HPDE6-E6E7 (cell line): ENCODE measurements around the gene TCOF1.

Source experiments
- DNase-seq: peaks from one replicate; pipeline ENCODE4 v3.0.0; 2011; ENCODE audit warnings: missing footprints; ENCODE audit errors: extremely low spot score

TCOF1 gene

GRCh38 chr5:150322202-150322601 is 35.3 kb upstream of the TCOF1 start:
- no peak for DNase-seq

GRCh38 chr5:150323092-150323491 is 34.4 kb upstream of the TCOF1 start:
- DNase-seq: no peak

GRCh38 chr5:150323819-150324218 is 33.7 kb upstream of the TCOF1 start:
- no peak for DNase-seq

GRCh38 chr5:150325426-150325825 is 32.1 kb upstream of the TCOF1 start:
- no peak for DNase-seq

GRCh38 chr5:150326707-150327106 is 30.8 kb upstream of the TCOF1 start:
- DNase-seq: no peak

GRCh38 chr5:150327139-150327538 is 30.4 kb upstream of the TCOF1 start:
- DNase-seq: no peak

GRCh38 chr5:150328515-150328914 is 29.0 kb upstream of the TCOF1 start:
- DNase-seq: no peak

GRCh38 chr5:150329038-150329437 is 28.5 kb upstream of the TCOF1 start:
- no peak for DNase-seq

- DNase-seq: no peak
These were observed 27.3 kb upstream of the TCOF1 start for GRCh38 chr5:150329881-150330876.

- DNase-seq: no peak
These were observed 24.1 kb upstream of the TCOF1 start for GRCh38 chr5:150333400-150333799.

- DNase-seq: no peak
These were observed 21.7 kb upstream of the TCOF1 start for GRCh38 chr5:150335778-150336177.

GRCh38 chr5:150338546-150338945 is 19.0 kb upstream of the TCOF1 start:
- DNase-seq: no peak

- no peak for DNase-seq
These were observed 18.3 kb upstream of the TCOF1 start for GRCh38 chr5:150339165-150339564.

- DNase-seq: no peak
These were observed 17.7 kb upstream of the TCOF1 start for GRCh38 chr5:150339841-150340240.

- no peak for DNase-seq
These were observed 16.8 kb upstream of the TCOF1 start for GRCh38 chr5:150340614-150341255.

GRCh38 chr5:150341331-150341730 is 16.2 kb upstream of the TCOF1 start:
- DNase-seq: no peak

- no peak for DNase-seq
These were observed 15.5 kb upstream of the TCOF1 start for GRCh38 chr5:150341989-150342388.

- no peak for DNase-seq
These were observed 14.9 kb upstream of the TCOF1 start for GRCh38 chr5:150342583-150342982.

- no peak for DNase-seq
These were observed 13.4 kb upstream of the TCOF1 start for GRCh38 chr5:150343994-150344631.

GRCh38 chr5:150345716-150346115 is 11.8 kb upstream of the TCOF1 start:
- DNase-seq: no peak

GRCh38 chr5:150346592-150346991 is 10.9 kb upstream of the TCOF1 start:
- no peak for DNase-seq

- no peak for DNase-seq
These were observed 10.5 kb upstream of the TCOF1 start for GRCh38 chr5:150347003-150347402.

GRCh38 chr5:150347451-150347850 is 10.0 kb upstream of the TCOF1 start:
- DNase-seq: no peak
